Measurements from ENCODE around the gene MSANTD2.

DNA sequence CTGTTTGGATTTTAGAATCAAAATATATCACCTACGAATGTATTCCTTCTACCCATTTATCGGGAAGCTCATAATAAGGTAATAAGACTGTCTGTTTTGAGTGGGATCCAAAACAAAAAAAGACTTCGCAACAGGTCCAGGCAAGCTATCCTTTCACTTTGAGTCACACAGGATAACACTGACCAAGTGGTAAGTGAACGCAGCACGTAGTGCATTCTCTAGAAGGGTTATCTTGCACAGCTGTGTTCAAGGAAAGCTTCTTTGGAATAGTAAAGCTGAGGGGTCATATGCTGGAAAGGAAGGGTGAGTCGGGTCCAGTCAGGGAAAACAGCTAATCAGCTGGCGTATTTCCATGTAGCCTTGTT lies 82.8 kb downstream of the MSANTD2 start:
- no peak for TF ChIP-seq CTCF (IDR thresholded peaks at IDR 0.05; ENCODE audit: low read depth, low read length)
- TF ChIP-seq EZH2phosphoT487 (IDR thresholded peaks at IDR 0.05; ENCODE audit: low read depth) = no peak
